Sigmoid colon (tissue), 7 donors: ENCODE data around the gene ITIH4. TPM values are rescaled to one million over a fixed set of nuclear protein-coding genes. Genes with fewer than 3 reads are reported as not detected.

Experiments
- DNase-seq: peaks from one replicate; pipeline ENCODE4 v3.0.0-alpha.2; 2019
- H3K27ac ChIP-seq, 4 donors: fragments of 200-600 bp; sonication (generic); one replicate each; pipeline ENCODE4 v1.5.1; 2016 to 2019; ENCODE audit warnings: mild to moderate bottlenecking in 1 of 4
- H3K27me3 ChIP-seq, 3 donors: fragments of 200-600 bp; sonication (generic); one replicate each; pipeline ENCODE4 v1.5.1; 2019; ENCODE audit warnings: mild to moderate bottlenecking in 1 of 3
- H3K36me3 ChIP-seq, 4 donors: fragments of 200-600 bp; sonication (generic); one replicate each; pipeline ENCODE4 v1.5.1; 2016 to 2019
- H3K4me1 ChIP-seq, 4 donors: fragments of 200-600 bp; sonication (generic); one replicate each; pipeline ENCODE4 v1.5.1; 2017 to 2019
- H3K4me3 ChIP-seq, 4 donors: fragments of 200-600 bp; sonication (generic); one replicate each; pipeline ENCODE4 v1.5.1; 2017 to 2019; ENCODE audit warnings: mild to moderate bottlenecking in 2 of 4, moderate library complexity in 1 of 4
- H3K9me3 ChIP-seq, 4 donors: fragments of 200-600 bp in 3 of 4; sonication (generic) in 3 of 4; one replicate each; pipeline versions ENCODE4 v1.5.1 to v1.6.1; 2013 to 2019
- CTCF ChIP-seq, 4 experiments: fragments of 450-650 bp in 3 of 4; fragments of 200-600 bp in 1 of 4; IDR thresholded peaks; one replicate each; pipeline ENCODE4 v1.5.1; 2016 to 2019; ENCODE audit warnings: antibody characterized with exemption in 4 of 4, mild to moderate bottlenecking in 3 of 4, moderate library complexity in 2 of 4
- EP300 ChIP-seq, 4 donors: sonication (generic); formaldehyde crosslinking; IDR thresholded peaks; one replicate each; pipeline ENCODE4 v1.6.1; 2017; ENCODE audit warnings: antibody characterized with exemption in 4 of 4
- POLR2A ChIP-seq, 2 donors: fragments of 450-650 bp; IDR thresholded peaks; one replicate each; pipeline ENCODE4 v1.6.1; 2016; ENCODE audit warnings: antibody characterized with exemption in 2 of 2, mild to moderate bottlenecking in 2 of 2, moderate library complexity in 2 of 2
- POLR2AphosphoS5 ChIP-seq, 4 donors: sonication (generic); formaldehyde crosslinking; IDR thresholded peaks; one replicate each; pipeline ENCODE4 v1.6.1; 2017; ENCODE audit warnings: antibody characterized with exemption in 4 of 4
- WGBS, 2 donors: extraction: QIAGEN DNeasy Blood & Tissue Kit; methylation state at CpG; one replicate each; pipeline ENCODE4 v1.1.7; 2013; 5-methylcytosine and 5-hydroxymethylcytosine counted together
- intact Hi-C: fragments of 100-400 bp; cut with DNase I; formaldehyde crosslinking; loops from one replicate; pipeline ENCODE4 v1.15.1; 2023
- polyA plus RNA-seq, 3 donors: library from polyadenylated mRNA; stranded (reverse); fragments of 200-250 nt; gene quantifications; one replicate each; pipeline ENCODE4 v1.2.3, GENCODE V29; 2013
- total RNA-seq, 4 donors: library from RNA; depleted of rRNA; stranded (reverse); fragments of >200 nt; gene quantifications; one replicate each; pipeline ENCODE4 v1.1.0, GENCODE V29; 2016
- donor health status: healthy with polysubstance abuse.
- donor health status: Bipolar disorder and iron deficiency.
- donor health status: healthy.

The ITIH4 gene
- total and polyA plus RNA-seq, 7 donors, result 2.5 to 12.2 (median 5.6) TPM; not detected in 2

- no peak for TF ChIP-seq CTCF (IDR thresholded peaks at IDR 0.05)
- TF ChIP-seq POLR2A (IDR thresholded peaks at IDR 0.05), result no peak
- TF ChIP-seq POLR2AphosphoS5 (IDR thresholded peaks at IDR 0.05), result no peak
- no peak for TF ChIP-seq EP300 (IDR thresholded peaks at IDR 0.05)
- no peak overlapping the region for H3K4me3 ChIP-seq
- DNase-seq, result peak; percentile 30
- no peak overlapping the region for H3K27ac ChIP-seq
- H3K9me3 ChIP-seq, result no peaks in the 10 kb centered on the region
- intact Hi-C loops, result no loop called here
- H3K27me3 ChIP-seq, result no peaks in the 10 kb centered on the region
- no peaks in the 10 kb centered on the region for H3K36me3 ChIP-seq
- no peaks in the 10 kb centered on the region for H3K4me1 ChIP-seq
- 85 to 89% methylated on average over 5 of the region's 5 CpGs for WGBS, 2 donors
Measured at GRCh38 chr3:52784931-52785590, 45.4 kb downstream of the ITIH4 start.

GRCh38 chr3:52784021-52784621 lies 46.4 kb downstream of the ITIH4 start:
- Histone ChIP-seq H3K4me3 (no peak overlapping the region), H3K27ac (no peak overlapping the region), H3K27me3 (no peaks in the 10 kb centered on the region), H3K9me3 (no peaks in the 10 kb centered on the region), H3K4me1 (no peaks in the 10 kb centered on the region), H3K36me3 (no peaks in the 10 kb centered on the region)
- intact Hi-C loops, result no loop called here
- peak; percentile 54 for DNase-seq
- 79 to 89% methylated on average over 18 of the region's 18 CpGs for WGBS, 2 donors
- TF ChIP-seq POLR2A (IDR thresholded peaks at IDR 0.05) (no peak), CTCF (IDR thresholded peaks at IDR 0.05) (no peak), POLR2AphosphoS5 (IDR thresholded peaks at IDR 0.05) (no peak), EP300 (IDR thresholded peaks at IDR 0.05) (no peak)

- 85 to 90% methylated on average over 3 of the region's 3 CpGs for WGBS, 2 donors
- peak; percentile 11 for DNase-seq
- Histone ChIP-seq H3K36me3 (no peaks in the 10 kb centered on the region), H3K4me1 (no peaks in the 10 kb centered on the region), H3K27ac (no peak overlapping the region), H3K27me3 (no peaks in the 10 kb centered on the region), H3K4me3 (no peak overlapping the region), H3K9me3 (no peaks in the 10 kb centered on the region)
- intact Hi-C loops, result no loop called here
- no peak for TF ChIP-seq POLR2A (IDR thresholded peaks at IDR 0.05)
- TF ChIP-seq CTCF (IDR thresholded peaks at IDR 0.05), result no peak
- TF ChIP-seq EP300 (IDR thresholded peaks at IDR 0.05), result no peak
- TF ChIP-seq POLR2AphosphoS5 (IDR thresholded peaks at IDR 0.05), result no peak
Measured at GRCh38 chr3:52783211-52783555, 47.3 kb downstream of the ITIH4 start.

- H3K27ac ChIP-seq, result no peak overlapping the region
- H3K4me1 ChIP-seq, result no peaks in the 10 kb centered on the region
- no peak overlapping the region for H3K4me3 ChIP-seq
- no peaks in the 10 kb centered on the region for H3K27me3 ChIP-seq
- DNase-seq, result peak; percentile 38
- 81 to 82% methylated on average over 12 of the region's 12 CpGs for WGBS, 2 donors
- TF ChIP-seq POLR2AphosphoS5 (IDR thresholded peaks at IDR 0.05) (no peak), POLR2A (IDR thresholded peaks at IDR 0.05) (no peak), EP300 (IDR thresholded peaks at IDR 0.05) (no peak), CTCF (IDR thresholded peaks at IDR 0.05) (no peak)
- H3K36me3 ChIP-seq, result no peaks in the 10 kb centered on the region
- intact Hi-C loops, result no loop called here
- no peaks in the 10 kb centered on the region for H3K9me3 ChIP-seq
Measured at GRCh38 chr3:52782412-52783210, 47.9 kb downstream of the ITIH4 start.
